Eye (tissue), 1 donor: Measurements from ENCODE around the gene SNX17.
A peak's percentile ranks its signal among the peaks of the same experiment; 100 is the strongest.

Experiments
- DNase-seq: peaks from one replicate; pipeline ENCODE4 v3.0.0-alpha.2; 2015

SNX17 gene

GRCh38 chr2:27369471-27370025 is 868 bp upstream of the SNX17 start:
- DNase-seq: no peak

GRCh38 chr2:27370816-27371620 is 602 bp downstream of the SNX17 start:
- no peak for DNase-seq

- no peak for DNase-seq
Measured at GRCh38 chr2:27372937-27373336, 2.5 kb downstream of the SNX17 start.

GRCh38 chr2:27373567-27373966 is 3.2 kb downstream of the SNX17 start:
- DNase-seq: no peak

GRCh38 chr2:27375513-27376099 is 5.2 kb downstream of the SNX17 start:
- no peak for DNase-seq

- DNase-seq: no peak
Measured at GRCh38 chr2:27376151-27376865, 5.9 kb downstream of the SNX17 start.

- no peak for DNase-seq
Measured at GRCh38 chr2:27376866-27377617, 6.6 kb downstream of the SNX17 start.

GRCh38 chr2:27377618-27378095 is 7.2 kb downstream of the SNX17 start:
- no peak for DNase-seq

- peak; percentile 14 for DNase-seq
Measured at GRCh38 chr2:27378096-27378808, 7.8 kb downstream of the SNX17 start.

- no peak for DNase-seq
Measured at GRCh38 chr2:27378809-27379290, 8.4 kb downstream of the SNX17 start.

GRCh38 chr2:27379383-27379835 is 9.0 kb downstream of the SNX17 start:
- no peak for DNase-seq

- DNase-seq: peak; percentile 90
Measured at GRCh38 chr2:27379836-27380625, 9.6 kb downstream of the SNX17 start.

- peak; percentile 98 for DNase-seq
Measured at GRCh38 chr2:27380626-27381545, 10.5 kb downstream of the SNX17 start, which contains the start of gene ZNF513. Gene ZNF513 (minus strand): TSS chr2:27380734. CDS start chr2:27380526, 208 bp downstream.

GRCh38 chr2:27381577-27382181 is 11.3 kb downstream of the SNX17 start:
- no peak for DNase-seq

- DNase-seq: no peak
Measured at GRCh38 chr2:27390822-27391679, 20.6 kb downstream of the SNX17 start.

GRCh38 chr2:27393225-27393624 is 22.8 kb downstream of the SNX17 start:
- DNase-seq: no peak

GRCh38 chr2:27398962-27399361 is 28.5 kb downstream of the SNX17 start:
- no peak for DNase-seq
